Neuronal stem cell (in vitro differentiated cells): ENCODE data around the gene TIGIT. TPM values are rescaled to one million over a fixed set of nuclear protein-coding genes. Genes with fewer than 3 reads are reported as not detected.

Experiments
- DNase-seq: peaks from one replicate; pipeline ENCODE4 v3.0.0-alpha.2; 2013; ENCODE audit warnings: low spot score
- H2AFZ ChIP-seq: one replicate; pipeline ENCODE4 v1.6.1; 2013; ENCODE audit warnings: mild to moderate bottlenecking, low read length, inconsistent platforms
- H2AK5ac ChIP-seq: 2 replicates; pipeline ENCODE4 v1.6.1; 2013; ENCODE audit warnings: low read depth, mild to moderate bottlenecking, inconsistent platforms, low read length, moderate library complexity, mixed read lengths
- H2BK120ac ChIP-seq: 2 replicates; pipeline ENCODE4 v1.6.1; 2013; ENCODE audit warnings: low read depth, mild to moderate bottlenecking, inconsistent platforms, low read length, moderate library complexity, mixed read lengths
- H2BK12ac ChIP-seq: one replicate; pipeline ENCODE4 v1.6.1; 2013; ENCODE audit warnings: low read length, inconsistent platforms
- H2BK15ac ChIP-seq: 2 replicates; pipeline ENCODE4 v1.6.1; 2013; ENCODE audit warnings: mild to moderate bottlenecking, low read length, inconsistent platforms, mixed read lengths
- H2BK5ac ChIP-seq: one replicate; pipeline ENCODE4 v1.6.1; 2013; ENCODE audit warnings: inconsistent platforms, mild to moderate bottlenecking, low read length, moderate library complexity
- H3K14ac ChIP-seq: one replicate; pipeline ENCODE4 v1.6.1; 2013; ENCODE audit warnings: low read length, inconsistent platforms
- H3K18ac ChIP-seq: 2 replicates; pipeline ENCODE4 v1.6.1; 2013; ENCODE audit warnings: low read length, inconsistent platforms
- H3K23ac ChIP-seq: 2 replicates; pipeline ENCODE4 v1.6.1; 2013; ENCODE audit warnings: low read depth, mild to moderate bottlenecking, mixed read lengths, low read length, inconsistent platforms; ENCODE audit not compliant: poor library complexity
- H3K27ac ChIP-seq: replicated peaks from 3 replicates; pipeline ENCODE4 v1.5.1; 2013; ENCODE audit warnings: low read length, inconsistent platforms
- H3K27me3 ChIP-seq, 3 experiments: 2 replicates each; pipeline ENCODE4 v1.6.1; 2013; ENCODE audit warnings: low read length in 3 of 3, mild to moderate bottlenecking in 2 of 3, inconsistent platforms in 1 of 3, low read depth in 1 of 3, mixed read lengths in 1 of 3, moderate library complexity in 1 of 3; ENCODE audit not compliant: control insufficient read depth in 3 of 3, insufficient read depth in 3 of 3
- H3K36me3 ChIP-seq, 2 donors: replicated peaks in 1 of 2; 2 replicates each; pipeline ENCODE4 v1.6.1; 2013; ENCODE audit warnings: low read length in 2 of 2; ENCODE audit not compliant: control insufficient read depth in 2 of 2, insufficient read depth in 2 of 2
- H3K4ac ChIP-seq: 2 replicates; pipeline ENCODE4 v1.6.1; 2013; ENCODE audit warnings: inconsistent platforms, mild to moderate bottlenecking, low read length, moderate library complexity
- H3K4me1 ChIP-seq, 2 donors: 1 replicate in 1 of 2; 2 replicates in 1 of 2; pipeline ENCODE4 v1.6.1; 2013; ENCODE audit warnings: low read length in 2 of 2, low read depth in 1 of 2; ENCODE audit not compliant: control insufficient read depth in 2 of 2, insufficient read depth in 1 of 2
- H3K4me2 ChIP-seq: one replicate; pipeline ENCODE4 v1.6.1; 2013; ENCODE audit warnings: mild to moderate bottlenecking, low read length, inconsistent platforms; ENCODE audit not compliant: insufficient read depth, poor library complexity, severe bottlenecking
- H3K4me3 ChIP-seq, 2 donors: 2 replicates each; pipeline ENCODE4 v1.5.1; 2013; ENCODE audit warnings: low read length in 2 of 2, mild to moderate bottlenecking in 2 of 2, inconsistent platforms in 1 of 2, moderate library complexity in 1 of 2
- H3K79me1 ChIP-seq: one replicate; pipeline ENCODE4 v1.6.1; 2013; ENCODE audit warnings: low read depth, mild to moderate bottlenecking, inconsistent platforms, low read length, moderate library complexity
- H3K9ac ChIP-seq: one replicate; pipeline ENCODE4 v1.6.1; 2013; ENCODE audit warnings: mild to moderate bottlenecking, low read depth, low read length, inconsistent platforms; ENCODE audit not compliant: poor library complexity
- H3K9me3 ChIP-seq, 2 donors: replicated peaks in 1 of 2; 2 replicates each; pipeline versions ENCODE3 to v1.6.1; 2013; ENCODE audit warnings: low read length in 2 of 2, mild to moderate bottlenecking in 2 of 2, inconsistent platforms in 1 of 2, low read depth in 1 of 2, mixed read lengths in 1 of 2, moderate library complexity in 1 of 2; ENCODE audit not compliant: control insufficient read depth in 2 of 2, insufficient read depth in 1 of 2
- H4K8ac ChIP-seq: one replicate; pipeline ENCODE4 v1.6.1; 2013; ENCODE audit warnings: low read depth, mild to moderate bottlenecking, inconsistent platforms, low read length, moderate library complexity
- H4K91ac ChIP-seq: one replicate; pipeline ENCODE4 v1.6.1; 2013; ENCODE audit warnings: low read length, low read depth, mild to moderate bottlenecking, inconsistent platforms; ENCODE audit not compliant: poor library complexity
- WGBS, 2 donors: extraction: QIAGEN DNeasy Blood & Tissue Kit; methylation state at CpG; one replicate each; pipeline ENCODE4 v1.1.7; 2013; ENCODE audit warnings: missing lambda C conversion rate in 2 of 2, mixed read lengths in 1 of 2; ENCODE audit not compliant: insufficient read length in 2 of 2, insufficient replicate concordance in 1 of 2; ENCODE audit errors: extremely low coverage in 2 of 2; 5-methylcytosine and 5-hydroxymethylcytosine counted together
- polyA plus RNA-seq, 2 experiments: library from polyadenylated mRNA; stranded (reverse); fragments of 200-250 nt; gene quantifications; one replicate each; pipeline ENCODE4 v1.2.3, GENCODE V29; 2013

TIGIT gene
- not detected for polyA plus RNA-seq (2013, experiment 1 of 2)
- not detected for polyA plus RNA-seq (2013, experiment 2 of 2)

- H3K23ac ChIP-seq: no peak within 1 kb of the TSS
- peaks cover 0 to 3% of the 10 kb centered on the region in 2 donors for H3K4me1 ChIP-seq
- WGBS, 2 donors: no CpG with 5 or more reads among the region's 7 CpGs
- no peak within 1 kb of the TSS for H2BK5ac ChIP-seq
- no peak within 1 kb of the TSS for H4K91ac ChIP-seq
- no peaks in the 10 kb centered on the region for H3K9me3 ChIP-seq
- no peak within 1 kb of the TSS for H3K4me2 ChIP-seq
- H2AFZ ChIP-seq: no peak within 1 kb of the TSS
- no peak within 1 kb of the TSS for H3K4ac ChIP-seq
- no peak within 1 kb of the TSS for H2BK15ac ChIP-seq
- H2BK120ac ChIP-seq: no peak within 1 kb of the TSS
- DNase-seq: no peak
- H3K27me3 ChIP-seq: no peaks in the 10 kb centered on the region
- no peak within 1 kb of the TSS for H3K14ac ChIP-seq
- H3K79me1 ChIP-seq: no peaks in the 10 kb centered on the region
- H3K27ac ChIP-seq: no peak within 1 kb of the TSS
- no peak within 1 kb of the TSS for H2AK5ac ChIP-seq
- H2BK12ac ChIP-seq: no peak within 1 kb of the TSS
- no peak within 1 kb of the TSS for H3K18ac ChIP-seq
- H3K4me3 ChIP-seq: no peak within 1 kb of the TSS
- H3K36me3 ChIP-seq: no peaks in the 10 kb centered on the region
- H4K8ac ChIP-seq: no peak within 1 kb of the TSS
- no peak within 1 kb of the TSS for H3K9ac ChIP-seq
Observed at GRCh38 chr3:114293838-114294535, at the start of gene TIGIT. Gene TIGIT (plus strand): TSS chr3:114294028. CDS start chr3:114294062, 34 bp downstream.

GRCh38 chr3:114252954-114253353, 40.9 kb upstream of the TIGIT start:
- no CpG with 5 or more reads among the region's 1 CpG for WGBS, 2 donors
- H3K27me3 ChIP-seq: no peaks in the 10 kb centered on the region
- H3K14ac ChIP-seq: no peak overlapping the region

GRCh38 chr3:114253505-114253904, 40.3 kb upstream of the TIGIT start:
- Histone ChIP-seq H3K9ac (no peak overlapping the region), H3K4me2 (no peak overlapping the region), H3K4me1 (no peaks in the 10 kb centered on the region), H3K23ac (no peak overlapping the region), H3K14ac (no peak overlapping the region), H2BK120ac (no peak overlapping the region), H3K4me3 (no peak overlapping the region), H4K91ac (no peak overlapping the region), H2AFZ (no peak overlapping the region), H2BK5ac (no peak overlapping the region), H3K79me1 (no peaks in the 10 kb centered on the region), H3K4ac (no peak overlapping the region), H3K27me3 (no peaks in the 10 kb centered on the region), H2AK5ac (no peak overlapping the region), H3K27ac (no peak overlapping the region), H3K36me3 (no peaks in the 10 kb centered on the region), H4K8ac (no peak overlapping the region), H2BK12ac (no peak overlapping the region), H3K18ac (no peak overlapping the region), H3K9me3 (peaks cover 0 to 2% of the 10 kb centered on the region in 2 donors), H2BK15ac (no peak overlapping the region)
- no peak for DNase-seq
- no CpG with 5 or more reads among the region's 1 CpG for WGBS, 2 donors

More at GRCh38 chr3:114252954-114253353, 40.9 kb upstream of the TIGIT start:
- no peak overlapping the region for H2BK12ac ChIP-seq
- no peaks in the 10 kb centered on the region for H3K79me1 ChIP-seq
- no peaks in the 10 kb centered on the region for H3K36me3 ChIP-seq
- no peak overlapping the region for H3K4ac ChIP-seq
- H2BK15ac ChIP-seq: no peak overlapping the region
- no peaks in the 10 kb centered on the region for H3K4me1 ChIP-seq
- peaks cover 0 to 2% of the 10 kb centered on the region in 2 donors for H3K9me3 ChIP-seq
- no peak overlapping the region for H3K4me2 ChIP-seq
- H3K4me3 ChIP-seq: no peak overlapping the region
- no peak overlapping the region for H3K23ac ChIP-seq
- H3K9ac ChIP-seq: no peak overlapping the region
- H2AK5ac ChIP-seq: no peak overlapping the region
- no peak overlapping the region for H4K91ac ChIP-seq
- H2AFZ ChIP-seq: no peak overlapping the region
- no peak overlapping the region for H2BK120ac ChIP-seq
- no peak overlapping the region for H4K8ac ChIP-seq
- no peak overlapping the region for H3K18ac ChIP-seq
- DNase-seq: no peak
- H3K27ac ChIP-seq: no peak overlapping the region
- no peak overlapping the region for H2BK5ac ChIP-seq

- H2BK120ac ChIP-seq: no peak overlapping the region
- H3K79me1 ChIP-seq: no peaks in the 10 kb centered on the region
- H3K27me3 ChIP-seq: no peaks in the 10 kb centered on the region
- H4K8ac ChIP-seq: no peak overlapping the region
- no peak overlapping the region for H3K23ac ChIP-seq
- no peak overlapping the region for H2AK5ac ChIP-seq
- H2BK12ac ChIP-seq: no peak overlapping the region
- no peak overlapping the region for H3K4me3 ChIP-seq
- H2BK15ac ChIP-seq: no peak overlapping the region
- H3K4me2 ChIP-seq: no peak overlapping the region
- no peaks in the 10 kb centered on the region for H3K9me3 ChIP-seq
- no peak overlapping the region for H3K14ac ChIP-seq
- H3K27ac ChIP-seq: no peak overlapping the region
- no peak for DNase-seq
- no peak overlapping the region for H3K4ac ChIP-seq
- WGBS, 2 donors: no CpG with 5 or more reads among the region's 1 CpG
- no peak overlapping the region for H4K91ac ChIP-seq
- no peaks in the 10 kb centered on the region for H3K4me1 ChIP-seq
- no peak overlapping the region for H3K9ac ChIP-seq
- H3K36me3 ChIP-seq: no peaks in the 10 kb centered on the region
- no peak overlapping the region for H2AFZ ChIP-seq
- no peak overlapping the region for H3K18ac ChIP-seq
- H2BK5ac ChIP-seq: no peak overlapping the region
Observed at GRCh38 chr3:114259566-114259965, 34.3 kb upstream of the TIGIT start.
